Keratinocyte (primary cell): Measurements from ENCODE around the gene UGP2.

Experiments used
- EZH2 ChIP-seq: IDR thresholded peaks from one replicate; pipeline ENCODE4 v1.6.1; 2012; ENCODE audit warnings: inconsistent platforms, mild to moderate bottlenecking, low read length, moderate library complexity
- TF ChIP-seq, protein P1 (sequence below), 3 experiments: IDR thresholded peaks in 1 of 3; conservative IDR thresholded peaks in 1 of 3; optimal IDR thresholded peaks in 1 of 3; 2 replicates in 2 of 3; 3 replicates in 1 of 3; pipeline versions ENCODE3 to v1.5.1; 2011; ENCODE audit warnings: low read length in 3 of 3, mild to moderate bottlenecking in 3 of 3, moderate library complexity in 2 of 3, control low read depth in 1 of 3, inconsistent platforms in 1 of 3; ENCODE audit not compliant: insufficient read depth in 2 of 3; ENCODE audit errors: extremely low read depth in 1 of 3

DNA sequence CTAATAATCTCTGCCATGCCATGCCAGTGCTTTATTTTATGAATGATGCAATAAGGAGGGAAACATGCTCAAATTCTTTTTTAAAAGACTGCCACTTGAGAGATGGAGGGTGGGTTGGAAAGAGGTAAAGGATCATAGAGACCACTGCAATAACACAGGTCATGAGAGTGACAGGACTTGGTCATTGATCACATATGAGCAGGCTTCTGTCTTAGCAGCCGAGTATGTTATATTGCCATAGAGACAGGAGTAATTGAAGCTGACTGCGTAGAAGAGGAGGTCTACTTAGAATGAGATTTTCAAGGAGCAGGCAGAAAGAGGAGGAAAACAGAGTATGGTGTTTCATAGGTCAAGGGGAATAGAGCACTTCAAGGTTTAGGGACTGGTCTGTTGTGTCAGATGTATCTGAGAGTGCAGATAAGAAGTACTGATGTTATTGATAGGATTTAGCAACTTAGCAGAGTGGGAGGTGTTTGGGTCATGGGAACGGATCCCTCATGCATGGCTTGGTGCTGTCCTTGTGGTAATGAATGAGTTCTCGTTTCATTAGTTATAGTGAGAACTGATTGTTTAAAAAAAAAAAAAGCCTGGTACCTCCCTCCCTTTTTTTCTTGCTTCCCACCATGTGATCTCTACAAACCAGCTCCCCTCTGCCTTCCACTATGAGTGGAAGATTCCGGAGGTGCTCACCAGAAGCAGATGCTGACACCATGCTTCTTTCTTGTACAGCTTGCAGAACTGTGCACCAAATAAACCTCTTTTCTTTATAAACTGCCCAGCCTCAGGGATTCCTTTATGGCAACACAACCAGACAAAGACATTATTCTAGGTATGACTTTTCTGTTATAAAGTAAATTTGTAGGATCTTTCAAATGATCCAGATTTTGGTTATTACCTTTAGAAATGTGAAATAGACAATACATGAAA is 32.8 kb downstream of the UGP2 start:
- TF ChIP-seq, protein P1, sequence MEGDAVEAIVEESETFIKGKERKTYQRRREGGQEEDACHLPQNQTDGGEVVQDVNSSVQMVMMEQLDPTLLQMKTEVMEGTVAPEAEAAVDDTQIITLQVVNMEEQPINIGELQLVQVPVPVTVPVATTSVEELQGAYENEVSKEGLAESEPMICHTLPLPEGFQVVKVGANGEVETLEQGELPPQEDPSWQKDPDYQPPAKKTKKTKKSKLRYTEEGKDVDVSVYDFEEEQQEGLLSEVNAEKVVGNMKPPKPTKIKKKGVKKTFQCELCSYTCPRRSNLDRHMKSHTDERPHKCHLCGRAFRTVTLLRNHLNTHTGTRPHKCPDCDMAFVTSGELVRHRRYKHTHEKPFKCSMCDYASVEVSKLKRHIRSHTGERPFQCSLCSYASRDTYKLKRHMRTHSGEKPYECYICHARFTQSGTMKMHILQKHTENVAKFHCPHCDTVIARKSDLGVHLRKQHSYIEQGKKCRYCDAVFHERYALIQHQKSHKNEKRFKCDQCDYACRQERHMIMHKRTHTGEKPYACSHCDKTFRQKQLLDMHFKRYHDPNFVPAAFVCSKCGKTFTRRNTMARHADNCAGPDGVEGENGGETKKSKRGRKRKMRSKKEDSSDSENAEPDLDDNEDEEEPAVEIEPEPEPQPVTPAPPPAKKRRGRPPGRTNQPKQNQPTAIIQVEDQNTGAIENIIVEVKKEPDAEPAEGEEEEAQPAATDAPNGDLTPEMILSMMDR (optimal IDR thresholded peaks at IDR 0.05 in 1 of 3, IDR thresholded peaks at IDR 0.05 in 1 of 3, conservative IDR thresholded peaks at IDR 0.05 in 1 of 3; ENCODE audit: extremely low read depth in 1 of 3, insufficient read depth in 2 of 3, low read length in 3 of 3): no peak
- TF ChIP-seq EZH2: no peak
